Liver (tissue), 3 donors: ENCODE measurements around the gene RB1.

Source experiments
- FOXA2 ChIP-seq: IDR thresholded peaks from 2 replicates; pipeline ENCODE4 v1.6.1; 2016; ENCODE audit warnings: antibody characterized with exemption
- HNF4A ChIP-seq, 2 donors: conservative IDR thresholded peaks; 2 replicates each; pipeline ENCODE4 v1.6.1; 2016; ENCODE audit warnings: antibody characterized with exemption in 2 of 2, mild to moderate bottlenecking in 2 of 2
- JUND ChIP-seq, 2 donors: IDR thresholded peaks; 2 replicates each; pipeline ENCODE4 v1.6.1; 2016; ENCODE audit warnings: antibody characterized with exemption in 2 of 2
- RAD21 ChIP-seq, 2 donors: IDR thresholded peaks; 2 replicates each; pipeline ENCODE4 v1.6.1; 2016; ENCODE audit warnings: antibody characterized with exemption in 2 of 2, mild to moderate bottlenecking in 2 of 2
- SP1 ChIP-seq: IDR thresholded peaks from 2 replicates; pipeline ENCODE4 v1.6.1; 2018; ENCODE audit warnings: antibody characterized with exemption, mild to moderate bottlenecking
- TF ChIP-seq, protein P1 (sequence below): fragments of 150-350 bp; IDR thresholded peaks from 2 replicates; pipeline ENCODE4 v1.5.1; 2017; ENCODE audit warnings: improper control_type of control experiment, low read depth, low read length; ENCODE audit not compliant: missing input control
- TF ChIP-seq, protein P2 (sequence below): IDR thresholded peaks from 2 replicates; pipeline ENCODE4 v1.6.1; 2016; ENCODE audit warnings: antibody characterized with exemption, mild to moderate bottlenecking
- donor health status: healthy.
- donor health status: healthy.

DNA sequence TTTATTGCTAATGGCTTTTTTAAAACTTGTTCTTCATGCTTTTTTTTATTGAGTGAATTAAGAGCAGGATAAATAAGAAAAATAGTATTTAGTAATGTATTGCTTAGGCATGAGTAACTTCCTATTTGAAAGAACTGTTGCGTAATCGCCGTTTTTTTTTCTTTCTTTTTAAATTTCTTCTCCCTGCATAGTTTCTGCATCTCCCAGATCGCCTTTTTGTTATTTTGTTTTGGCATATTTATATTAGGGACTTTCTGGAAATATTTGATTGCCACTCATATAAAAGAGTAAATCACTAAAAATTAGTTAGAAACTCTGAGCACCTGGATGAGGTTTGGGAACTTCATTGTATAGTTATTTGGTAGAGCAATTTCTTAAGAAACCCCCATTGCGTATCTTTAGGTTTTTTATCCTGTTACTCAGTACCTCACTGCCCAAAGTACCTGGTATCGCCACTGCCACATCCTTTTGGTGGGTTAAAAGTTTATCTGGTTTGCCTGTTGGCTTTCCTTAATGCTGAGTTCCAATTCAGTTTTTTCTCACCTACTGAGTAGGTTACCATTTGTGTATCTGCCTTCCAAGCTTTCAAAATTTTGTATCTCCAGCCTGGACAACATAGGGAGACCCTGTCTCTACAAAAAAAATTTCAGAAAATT, 145.5 kb downstream of the RB1 start:
- TF ChIP-seq, protein P1, sequence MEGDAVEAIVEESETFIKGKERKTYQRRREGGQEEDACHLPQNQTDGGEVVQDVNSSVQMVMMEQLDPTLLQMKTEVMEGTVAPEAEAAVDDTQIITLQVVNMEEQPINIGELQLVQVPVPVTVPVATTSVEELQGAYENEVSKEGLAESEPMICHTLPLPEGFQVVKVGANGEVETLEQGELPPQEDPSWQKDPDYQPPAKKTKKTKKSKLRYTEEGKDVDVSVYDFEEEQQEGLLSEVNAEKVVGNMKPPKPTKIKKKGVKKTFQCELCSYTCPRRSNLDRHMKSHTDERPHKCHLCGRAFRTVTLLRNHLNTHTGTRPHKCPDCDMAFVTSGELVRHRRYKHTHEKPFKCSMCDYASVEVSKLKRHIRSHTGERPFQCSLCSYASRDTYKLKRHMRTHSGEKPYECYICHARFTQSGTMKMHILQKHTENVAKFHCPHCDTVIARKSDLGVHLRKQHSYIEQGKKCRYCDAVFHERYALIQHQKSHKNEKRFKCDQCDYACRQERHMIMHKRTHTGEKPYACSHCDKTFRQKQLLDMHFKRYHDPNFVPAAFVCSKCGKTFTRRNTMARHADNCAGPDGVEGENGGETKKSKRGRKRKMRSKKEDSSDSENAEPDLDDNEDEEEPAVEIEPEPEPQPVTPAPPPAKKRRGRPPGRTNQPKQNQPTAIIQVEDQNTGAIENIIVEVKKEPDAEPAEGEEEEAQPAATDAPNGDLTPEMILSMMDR: no peak
- TF ChIP-seq FOXA2: no peak
- TF ChIP-seq, protein P2, sequence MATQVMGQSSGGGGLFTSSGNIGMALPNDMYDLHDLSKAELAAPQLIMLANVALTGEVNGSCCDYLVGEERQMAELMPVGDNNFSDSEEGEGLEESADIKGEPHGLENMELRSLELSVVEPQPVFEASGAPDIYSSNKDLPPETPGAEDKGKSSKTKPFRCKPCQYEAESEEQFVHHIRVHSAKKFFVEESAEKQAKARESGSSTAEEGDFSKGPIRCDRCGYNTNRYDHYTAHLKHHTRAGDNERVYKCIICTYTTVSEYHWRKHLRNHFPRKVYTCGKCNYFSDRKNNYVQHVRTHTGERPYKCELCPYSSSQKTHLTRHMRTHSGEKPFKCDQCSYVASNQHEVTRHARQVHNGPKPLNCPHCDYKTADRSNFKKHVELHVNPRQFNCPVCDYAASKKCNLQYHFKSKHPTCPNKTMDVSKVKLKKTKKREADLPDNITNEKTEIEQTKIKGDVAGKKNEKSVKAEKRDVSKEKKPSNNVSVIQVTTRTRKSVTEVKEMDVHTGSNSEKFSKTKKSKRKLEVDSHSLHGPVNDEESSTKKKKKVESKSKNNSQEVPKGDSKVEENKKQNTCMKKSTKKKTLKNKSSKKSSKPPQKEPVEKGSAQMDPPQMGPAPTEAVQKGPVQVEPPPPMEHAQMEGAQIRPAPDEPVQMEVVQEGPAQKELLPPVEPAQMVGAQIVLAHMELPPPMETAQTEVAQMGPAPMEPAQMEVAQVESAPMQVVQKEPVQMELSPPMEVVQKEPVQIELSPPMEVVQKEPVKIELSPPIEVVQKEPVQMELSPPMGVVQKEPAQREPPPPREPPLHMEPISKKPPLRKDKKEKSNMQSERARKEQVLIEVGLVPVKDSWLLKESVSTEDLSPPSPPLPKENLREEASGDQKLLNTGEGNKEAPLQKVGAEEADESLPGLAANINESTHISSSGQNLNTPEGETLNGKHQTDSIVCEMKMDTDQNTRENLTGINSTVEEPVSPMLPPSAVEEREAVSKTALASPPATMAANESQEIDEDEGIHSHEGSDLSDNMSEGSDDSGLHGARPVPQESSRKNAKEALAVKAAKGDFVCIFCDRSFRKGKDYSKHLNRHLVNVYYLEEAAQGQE: no peak
- TF ChIP-seq RAD21 (IDR thresholded peaks at IDR 0.05): no peak
- TF ChIP-seq SP1: no peak
- TF ChIP-seq JUND (IDR thresholded peaks at IDR 0.05): no peak
- no peak for TF ChIP-seq HNF4A (conservative IDR thresholded peaks at IDR 0.05)
